ENCODE measurements around the gene TNPO1. TPM values are rescaled to one million over a fixed set of nuclear protein-coding genes. Genes with fewer than 3 reads are reported as not detected.

TNPO1 gene
- total and polyA plus RNA-seq, 10 of the 15 experiments (the other 5 are each of a cell fraction or from before 2014, with no cell fraction given): 18.1 to 123 (median 79.2) TPM

DNA sequence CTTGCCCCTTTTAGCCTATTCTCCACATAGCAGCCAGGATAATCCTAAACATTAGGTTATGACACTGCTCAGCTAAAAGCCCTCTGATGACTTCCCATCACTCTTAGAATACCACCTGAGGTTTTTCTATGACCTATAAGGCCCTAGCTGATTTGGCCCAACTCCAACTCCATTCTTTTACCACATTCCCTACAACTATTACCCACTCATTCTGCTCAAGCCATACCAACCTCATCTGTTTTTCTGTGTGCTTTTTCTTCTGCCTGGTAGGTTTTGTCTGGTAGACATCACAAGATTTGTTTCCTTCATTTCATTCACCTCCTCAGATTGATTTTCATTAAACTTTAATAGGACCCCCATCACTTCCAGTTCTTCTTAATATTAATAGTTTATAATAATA, 126.8 kb downstream of the TNPO1 start (continued):
- TF ChIP-seq, protein P1, sequence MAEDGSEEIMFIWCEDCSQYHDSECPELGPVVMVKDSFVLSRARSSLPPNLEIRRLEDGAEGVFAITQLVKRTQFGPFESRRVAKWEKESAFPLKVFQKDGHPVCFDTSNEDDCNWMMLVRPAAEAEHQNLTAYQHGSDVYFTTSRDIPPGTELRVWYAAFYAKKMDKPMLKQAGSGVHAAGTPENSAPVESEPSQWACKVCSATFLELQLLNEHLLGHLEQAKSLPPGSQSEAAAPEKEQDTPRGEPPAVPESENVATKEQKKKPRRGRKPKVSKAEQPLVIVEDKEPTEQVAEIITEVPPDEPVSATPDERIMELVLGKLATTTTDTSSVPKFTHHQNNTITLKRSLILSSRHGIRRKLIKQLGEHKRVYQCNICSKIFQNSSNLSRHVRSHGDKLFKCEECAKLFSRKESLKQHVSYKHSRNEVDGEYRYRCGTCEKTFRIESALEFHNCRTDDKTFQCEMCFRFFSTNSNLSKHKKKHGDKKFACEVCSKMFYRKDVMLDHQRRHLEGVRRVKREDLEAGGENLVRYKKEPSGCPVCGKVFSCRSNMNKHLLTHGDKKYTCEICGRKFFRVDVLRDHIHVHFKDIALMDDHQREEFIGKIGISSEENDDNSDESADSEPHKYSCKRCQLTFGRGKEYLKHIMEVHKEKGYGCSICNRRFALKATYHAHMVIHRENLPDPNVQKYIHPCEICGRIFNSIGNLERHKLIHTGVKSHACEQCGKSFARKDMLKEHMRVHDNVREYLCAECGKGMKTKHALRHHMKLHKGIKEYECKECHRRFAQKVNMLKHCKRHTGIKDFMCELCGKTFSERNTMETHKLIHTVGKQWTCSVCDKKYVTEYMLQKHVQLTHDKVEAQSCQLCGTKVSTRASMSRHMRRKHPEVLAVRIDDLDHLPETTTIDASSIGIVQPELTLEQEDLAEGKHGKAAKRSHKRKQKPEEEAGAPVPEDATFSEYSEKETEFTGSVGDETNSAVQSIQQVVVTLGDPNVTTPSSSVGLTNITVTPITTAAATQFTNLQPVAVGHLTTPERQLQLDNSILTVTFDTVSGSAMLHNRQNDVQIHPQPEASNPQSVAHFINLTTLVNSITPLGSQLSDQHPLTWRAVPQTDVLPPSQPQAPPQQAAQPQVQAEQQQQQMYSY (CRISPR knock-in tag; IDR thresholded peaks at IDR 0.05): no peak
- TF ChIP-seq IRF4 (IDR thresholded peaks at IDR 0.05; ENCODE audit: low read depth, low read length) (no peak), SP1 (IDR thresholded peaks at IDR 0.05; ENCODE audit: low read depth, low read length) (no peak), BCL11A (IDR thresholded peaks at IDR 0.05; ENCODE audit: low read depth, low read length) (no peak), FOXK2 (IDR thresholded peaks at IDR 0.05) (no peak), PAX8 (IDR thresholded peaks at IDR 0.05) (no peak)
- TF ChIP-seq, protein P2, sequence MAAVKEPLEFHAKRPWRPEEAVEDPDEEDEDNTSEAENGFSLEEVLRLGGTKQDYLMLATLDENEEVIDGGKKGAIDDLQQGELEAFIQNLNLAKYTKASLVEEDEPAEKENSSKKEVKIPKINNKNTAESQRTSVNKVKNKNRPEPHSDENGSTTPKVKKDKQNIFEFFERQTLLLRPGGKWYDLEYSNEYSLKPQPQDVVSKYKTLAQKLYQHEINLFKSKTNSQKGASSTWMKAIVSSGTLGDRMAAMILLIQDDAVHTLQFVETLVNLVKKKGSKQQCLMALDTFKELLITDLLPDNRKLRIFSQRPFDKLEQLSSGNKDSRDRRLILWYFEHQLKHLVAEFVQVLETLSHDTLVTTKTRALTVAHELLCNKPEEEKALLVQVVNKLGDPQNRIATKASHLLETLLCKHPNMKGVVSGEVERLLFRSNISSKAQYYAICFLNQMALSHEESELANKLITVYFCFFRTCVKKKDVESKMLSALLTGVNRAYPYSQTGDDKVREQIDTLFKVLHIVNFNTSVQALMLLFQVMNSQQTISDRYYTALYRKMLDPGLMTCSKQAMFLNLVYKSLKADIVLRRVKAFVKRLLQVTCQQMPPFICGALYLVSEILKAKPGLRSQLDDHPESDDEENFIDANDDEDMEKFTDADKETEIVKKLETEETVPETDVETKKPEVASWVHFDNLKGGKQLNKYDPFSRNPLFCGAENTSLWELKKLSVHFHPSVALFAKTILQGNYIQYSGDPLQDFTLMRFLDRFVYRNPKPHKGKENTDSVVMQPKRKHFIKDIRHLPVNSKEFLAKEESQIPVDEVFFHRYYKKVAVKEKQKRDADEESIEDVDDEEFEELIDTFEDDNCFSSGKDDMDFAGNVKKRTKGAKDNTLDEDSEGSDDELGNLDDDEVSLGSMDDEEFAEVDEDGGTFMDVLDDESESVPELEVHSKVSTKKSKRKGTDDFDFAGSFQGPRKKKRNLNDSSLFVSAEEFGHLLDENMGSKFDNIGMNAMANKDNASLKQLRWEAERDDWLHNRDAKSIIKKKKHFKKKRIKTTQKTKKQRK (IDR thresholded peaks at IDR 0.05; ENCODE audit: low read depth, low read length): no peak
- TF ChIP-seq, protein P3, sequence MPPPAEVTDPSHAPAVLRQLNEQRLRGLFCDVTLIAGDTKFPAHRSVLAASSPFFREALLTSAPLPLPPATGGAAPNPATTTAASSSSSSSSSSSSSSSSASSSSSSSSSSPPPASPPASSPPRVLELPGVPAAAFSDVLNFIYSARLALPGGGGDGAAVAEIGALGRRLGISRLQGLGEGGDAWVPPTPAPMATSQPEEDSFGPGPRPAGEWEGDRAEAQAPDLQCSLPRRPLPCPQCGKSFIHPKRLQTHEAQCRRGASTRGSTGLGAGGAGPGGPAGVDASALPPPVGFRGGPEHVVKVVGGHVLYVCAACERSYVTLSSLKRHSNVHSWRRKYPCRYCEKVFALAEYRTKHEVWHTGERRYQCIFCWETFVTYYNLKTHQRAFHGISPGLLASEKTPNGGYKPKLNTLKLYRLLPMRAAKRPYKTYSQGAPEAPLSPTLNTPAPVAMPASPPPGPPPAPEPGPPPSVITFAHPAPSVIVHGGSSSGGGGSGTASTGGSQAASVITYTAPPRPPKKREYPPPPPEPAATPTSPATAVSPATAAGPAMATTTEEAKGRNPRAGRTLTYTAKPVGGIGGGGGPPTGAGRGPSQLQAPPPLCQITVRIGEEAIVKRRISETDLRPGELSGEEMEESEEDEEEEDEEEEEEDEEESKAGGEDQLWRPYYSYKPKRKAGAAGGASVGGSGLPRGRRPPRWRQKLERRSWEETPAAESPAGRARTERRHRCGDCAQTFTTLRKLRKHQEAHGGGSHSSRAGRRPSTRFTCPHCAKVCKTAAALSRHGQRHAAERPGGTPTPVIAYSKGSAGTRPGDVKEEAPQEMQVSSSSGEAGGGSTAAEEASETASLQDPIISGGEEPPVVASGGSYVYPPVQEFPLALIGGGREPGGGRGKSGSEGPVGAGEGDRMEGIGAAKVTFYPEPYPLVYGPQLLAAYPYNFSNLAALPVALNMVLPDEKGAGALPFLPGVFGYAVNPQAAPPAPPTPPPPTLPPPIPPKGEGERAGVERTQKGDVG (CRISPR knock-in tag; IDR thresholded peaks at IDR 0.05): no peak

Data from GM12878 (cell line).